Lower lobe of right lung (tissue), 2 donors: Measurements from ENCODE around the gene ZNF205. TPM values are rescaled to one million over a fixed set of nuclear protein-coding genes. Genes with fewer than 3 reads are reported as not detected.

Source experiments
- ATAC-seq, 2 donors: fragments of 200-7000 bp; cut with Tn5 transposase; one replicate each; pipeline ENCODE4 v1.9.1; 2020 to 2022; ENCODE audit warnings: mild to moderate bottlenecking in 2 of 2, moderate library complexity in 2 of 2
- DNase-seq: peaks from one replicate; pipeline ENCODE4 v3.0.0-alpha.2; 2020
- H3K27ac ChIP-seq: fragments of 200-600 bp; one replicate; pipeline ENCODE4 v1.8.0; 2022
- H3K27me3 ChIP-seq: fragments of 200-600 bp; one replicate; pipeline ENCODE4 v1.8.0; 2022; ENCODE audit warnings: low read depth
- H3K36me3 ChIP-seq: fragments of 200-600 bp; one replicate; pipeline ENCODE4 v1.8.0; 2022; ENCODE audit warnings: mild to moderate bottlenecking
- H3K4me1 ChIP-seq: fragments of 200-600 bp; one replicate; pipeline ENCODE4 v1.8.0; 2022
- H3K4me3 ChIP-seq: fragments of 200-600 bp; one replicate; pipeline ENCODE4 v1.8.0; 2022; ENCODE audit warnings: mild to moderate bottlenecking
- H3K9me3 ChIP-seq: fragments of 200-600 bp; one replicate; pipeline ENCODE4 v1.8.0; 2022
- intact Hi-C: fragments of 100-400 bp; cut with DNase I; formaldehyde crosslinking; loops from one replicate; pipeline ENCODE4 v1.11.0; 2022
- total RNA-seq: library from RNA; stranded (reverse); fragmentation: NEBNext Ultra II Directional; extraction: Animal tissue kit (Norgen Biotek cat#: 25700); gene quantifications from one replicate; pipeline ENCODE4 v1.2.1, GENCODE V29; 2021
- TF ChIP-seq, protein P1 (sequence below): fragments of 200-600 bp; IDR thresholded peaks from one replicate; pipeline ENCODE4 v1.8.0; 2022; ENCODE audit warnings: antibody characterized with exemption, mild to moderate bottlenecking
- donor health status: DM: no; HTN: yes; CAD: no; lungs with severe emphysema.

The ZNF205 gene
- total RNA-seq, 1 donor from 2014 or later: 11.9 TPM

DNA sequence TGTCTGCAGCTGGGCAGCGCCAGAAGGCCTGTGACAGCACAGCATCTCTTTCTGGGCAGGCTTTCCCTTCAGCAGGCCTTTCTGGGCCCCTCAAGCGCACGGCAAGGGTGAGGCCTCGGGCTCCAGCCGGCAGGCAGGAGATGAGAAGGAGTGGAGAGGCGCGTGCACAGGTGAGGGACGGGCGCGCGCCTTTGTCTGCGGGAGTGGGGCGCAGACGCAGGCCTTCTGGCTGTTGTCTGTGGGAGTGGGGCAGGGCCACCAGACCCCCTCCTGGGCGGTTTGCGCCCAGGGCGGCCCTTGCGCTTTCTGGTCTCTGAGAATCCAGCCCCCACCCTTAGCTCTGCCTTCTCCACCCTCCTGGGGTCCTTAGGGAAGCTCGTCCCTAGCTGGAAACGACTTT is 6.5 kb downstream of the ZNF205 start:
- ATAC-seq (no peak), DNase-seq (no peak)
- peaks cover 56% of the 10 kb centered on the region for H3K36me3 ChIP-seq
- H3K9me3 ChIP-seq: no peaks in the 10 kb centered on the region
- TF ChIP-seq, protein P1, sequence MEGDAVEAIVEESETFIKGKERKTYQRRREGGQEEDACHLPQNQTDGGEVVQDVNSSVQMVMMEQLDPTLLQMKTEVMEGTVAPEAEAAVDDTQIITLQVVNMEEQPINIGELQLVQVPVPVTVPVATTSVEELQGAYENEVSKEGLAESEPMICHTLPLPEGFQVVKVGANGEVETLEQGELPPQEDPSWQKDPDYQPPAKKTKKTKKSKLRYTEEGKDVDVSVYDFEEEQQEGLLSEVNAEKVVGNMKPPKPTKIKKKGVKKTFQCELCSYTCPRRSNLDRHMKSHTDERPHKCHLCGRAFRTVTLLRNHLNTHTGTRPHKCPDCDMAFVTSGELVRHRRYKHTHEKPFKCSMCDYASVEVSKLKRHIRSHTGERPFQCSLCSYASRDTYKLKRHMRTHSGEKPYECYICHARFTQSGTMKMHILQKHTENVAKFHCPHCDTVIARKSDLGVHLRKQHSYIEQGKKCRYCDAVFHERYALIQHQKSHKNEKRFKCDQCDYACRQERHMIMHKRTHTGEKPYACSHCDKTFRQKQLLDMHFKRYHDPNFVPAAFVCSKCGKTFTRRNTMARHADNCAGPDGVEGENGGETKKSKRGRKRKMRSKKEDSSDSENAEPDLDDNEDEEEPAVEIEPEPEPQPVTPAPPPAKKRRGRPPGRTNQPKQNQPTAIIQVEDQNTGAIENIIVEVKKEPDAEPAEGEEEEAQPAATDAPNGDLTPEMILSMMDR: no peak
- intact Hi-C loops: no loop called here
- no peak overlapping the region for H3K27ac ChIP-seq
- H3K4me1 ChIP-seq: peaks cover 17% of the 10 kb centered on the region
- H3K27me3 ChIP-seq: no peaks in the 10 kb centered on the region
- H3K4me3 ChIP-seq: no peak overlapping the region

DNA sequence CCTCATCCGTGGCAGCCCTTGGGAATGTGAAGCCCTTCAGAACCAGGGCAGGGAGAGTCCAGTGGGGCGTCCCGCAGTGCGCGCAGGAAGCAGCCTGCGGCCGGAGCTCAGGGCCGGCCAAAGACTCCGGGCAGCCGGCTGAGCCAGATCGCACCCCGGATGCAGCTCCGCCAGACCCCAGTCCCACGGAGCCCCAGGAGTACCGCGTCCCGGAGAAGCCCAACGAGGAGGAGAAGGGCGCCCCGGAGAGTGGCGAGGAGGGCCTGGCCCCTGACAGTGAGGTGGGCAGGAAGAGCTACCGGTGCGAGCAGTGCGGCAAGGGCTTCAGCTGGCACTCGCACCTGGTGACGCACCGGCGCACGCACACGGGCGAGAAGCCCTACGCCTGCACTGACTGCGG is 6.9 kb downstream of the ZNF205 start:
- peaks cover 56% of the 10 kb centered on the region for H3K36me3 ChIP-seq

DNA sequence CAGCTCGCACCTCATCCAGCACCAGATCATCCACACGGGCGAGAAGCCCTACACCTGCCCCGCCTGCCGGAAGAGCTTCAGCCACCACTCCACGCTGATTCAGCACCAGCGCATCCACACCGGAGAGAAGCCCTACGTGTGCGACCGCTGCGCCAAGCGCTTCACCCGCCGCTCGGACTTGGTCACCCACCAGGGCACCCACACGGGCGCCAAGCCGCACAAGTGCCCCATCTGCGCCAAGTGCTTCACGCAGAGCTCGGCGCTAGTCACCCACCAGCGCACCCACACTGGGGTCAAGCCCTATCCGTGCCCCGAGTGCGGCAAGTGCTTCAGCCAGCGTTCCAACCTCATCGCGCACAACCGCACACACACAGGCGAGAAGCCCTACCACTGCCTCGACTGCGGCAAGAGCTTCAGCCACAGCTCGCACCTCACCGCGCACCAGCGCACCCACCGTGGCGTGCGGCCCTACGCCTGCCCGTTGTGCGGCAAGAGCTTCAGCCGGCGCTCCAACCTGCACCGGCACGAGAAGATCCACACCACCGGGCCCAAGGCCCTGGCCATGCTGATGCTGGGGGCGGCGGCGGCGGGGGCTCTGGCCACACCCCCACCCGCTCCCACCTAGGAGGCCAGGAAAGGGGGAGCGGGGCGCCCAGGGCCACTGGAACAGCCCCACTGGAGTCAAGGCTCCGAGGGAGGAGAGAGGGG is 7.5 kb downstream of the ZNF205 start:
- TF ChIP-seq, protein P1: no peak
- H3K27me3 ChIP-seq: no peaks in the 10 kb centered on the region
- no peak overlapping the region for H3K27ac ChIP-seq
- H3K36me3 ChIP-seq: peaks cover 55% of the 10 kb centered on the region
- no peak for DNase-seq
- peaks cover 12% of the 10 kb centered on the region for H3K4me1 ChIP-seq
- ATAC-seq: no peak
- no peak overlapping the region for H3K4me3 ChIP-seq
- H3K9me3 ChIP-seq: no peaks in the 10 kb centered on the region
- intact Hi-C loops: no loop called here

More for the DNA sequence above, 6.9 kb downstream of the ZNF205 start:
- H3K27me3 ChIP-seq: no peaks in the 10 kb centered on the region
- H3K4me3 ChIP-seq: no peak overlapping the region
- TF ChIP-seq, protein P1: no peak
- intact Hi-C loops: no loop called here
- peaks cover 15% of the 10 kb centered on the region for H3K4me1 ChIP-seq
- no peak overlapping the region for H3K27ac ChIP-seq
- no peaks in the 10 kb centered on the region for H3K9me3 ChIP-seq
- DNase-seq (no peak), ATAC-seq (no peak)

DNA sequence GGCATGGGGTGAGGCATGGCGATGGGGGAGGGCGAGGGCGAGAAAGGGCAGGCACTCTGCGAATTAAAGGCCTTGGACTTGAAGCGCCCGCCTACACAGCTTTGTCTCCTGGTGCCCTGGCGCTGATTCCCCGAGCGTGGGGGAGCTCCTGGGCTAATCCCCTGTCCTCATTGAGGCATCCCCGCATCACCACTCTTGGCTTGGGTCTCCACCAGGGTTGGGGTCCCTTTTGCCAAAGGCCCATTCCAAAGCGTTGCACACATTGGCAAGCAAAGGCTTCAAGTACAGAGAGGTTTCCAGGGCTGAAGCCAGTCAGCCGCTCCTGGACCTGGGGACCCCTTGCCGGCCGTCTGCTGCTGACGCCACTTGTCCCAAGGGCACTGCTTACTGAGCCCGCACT is 8.0 kb downstream of the ZNF205 start:
- Histone ChIP-seq H3K4me1 (peaks cover 18% of the 10 kb centered on the region), H3K9me3 (no peaks in the 10 kb centered on the region), H3K27me3 (no peaks in the 10 kb centered on the region), H3K27ac (no peak overlapping the region), H3K36me3 (peaks cover 51% of the 10 kb centered on the region), H3K4me3 (no peak overlapping the region)
- TF ChIP-seq, protein P1: no peak
- ATAC-seq: no peak
- DNase-seq: no peak
- intact Hi-C loops: no loop called here

DNA sequence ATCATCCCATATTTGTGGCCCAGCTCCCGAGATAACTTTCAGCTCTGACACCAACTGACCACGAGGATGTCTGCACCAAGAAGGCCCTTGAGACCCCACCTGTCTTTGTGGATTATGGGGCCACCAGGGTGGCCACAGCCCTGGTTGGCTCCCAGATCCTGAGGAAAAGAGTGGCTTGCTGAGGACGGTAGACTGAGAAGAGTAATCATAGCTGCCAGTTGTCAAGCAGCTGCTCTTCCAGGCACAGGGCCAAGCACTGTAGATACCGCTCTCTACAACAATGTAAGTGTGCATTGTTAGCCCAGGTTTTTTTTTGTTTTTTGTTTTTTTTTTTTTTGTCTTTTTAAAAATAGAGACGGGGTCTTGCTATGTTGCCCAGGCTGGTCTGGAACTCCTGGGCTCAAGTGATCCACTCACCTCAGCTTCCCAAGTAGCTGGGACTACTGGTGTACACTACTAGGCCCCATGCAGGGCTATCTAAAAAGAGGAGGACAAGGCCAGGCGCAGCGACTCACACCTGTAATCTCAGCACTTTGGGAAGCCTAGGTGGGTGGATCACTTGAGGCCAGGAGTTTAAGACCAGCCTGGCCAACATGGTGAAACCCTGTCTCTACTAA is 9.6 kb downstream of the ZNF205 start:
- DNase-seq (no peak), ATAC-seq (no peak)
- Histone ChIP-seq H3K27ac (no peak overlapping the region), H3K4me3 (no peak overlapping the region), H3K36me3 (peaks cover 37% of the 10 kb centered on the region), H3K9me3 (no peaks in the 10 kb centered on the region), H3K4me1 (peaks cover 18% of the 10 kb centered on the region), H3K27me3 (no peaks in the 10 kb centered on the region)
- intact Hi-C loops: no loop called here
- TF ChIP-seq, protein P1: no peak
